ENCODE results near the gene ZSWIM4.
A peak's percentile ranks its signal among the peaks of the same experiment; 100 is the strongest.

ZSWIM4 gene

GRCh38 chr19:13873834-13874515 lies 78.7 kb downstream of the ZSWIM4 start:
- no peak for DNase-seq (ENCODE audit: low read depth)
- H3K4me3 ChIP-seq (ENCODE audit: low read length): no peak overlapping the region
- TF ChIP-seq, protein P1, sequence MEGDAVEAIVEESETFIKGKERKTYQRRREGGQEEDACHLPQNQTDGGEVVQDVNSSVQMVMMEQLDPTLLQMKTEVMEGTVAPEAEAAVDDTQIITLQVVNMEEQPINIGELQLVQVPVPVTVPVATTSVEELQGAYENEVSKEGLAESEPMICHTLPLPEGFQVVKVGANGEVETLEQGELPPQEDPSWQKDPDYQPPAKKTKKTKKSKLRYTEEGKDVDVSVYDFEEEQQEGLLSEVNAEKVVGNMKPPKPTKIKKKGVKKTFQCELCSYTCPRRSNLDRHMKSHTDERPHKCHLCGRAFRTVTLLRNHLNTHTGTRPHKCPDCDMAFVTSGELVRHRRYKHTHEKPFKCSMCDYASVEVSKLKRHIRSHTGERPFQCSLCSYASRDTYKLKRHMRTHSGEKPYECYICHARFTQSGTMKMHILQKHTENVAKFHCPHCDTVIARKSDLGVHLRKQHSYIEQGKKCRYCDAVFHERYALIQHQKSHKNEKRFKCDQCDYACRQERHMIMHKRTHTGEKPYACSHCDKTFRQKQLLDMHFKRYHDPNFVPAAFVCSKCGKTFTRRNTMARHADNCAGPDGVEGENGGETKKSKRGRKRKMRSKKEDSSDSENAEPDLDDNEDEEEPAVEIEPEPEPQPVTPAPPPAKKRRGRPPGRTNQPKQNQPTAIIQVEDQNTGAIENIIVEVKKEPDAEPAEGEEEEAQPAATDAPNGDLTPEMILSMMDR (conservative IDR thresholded peaks at IDR 0.05; ENCODE audit: low read depth, low read length): no peak

DNA sequence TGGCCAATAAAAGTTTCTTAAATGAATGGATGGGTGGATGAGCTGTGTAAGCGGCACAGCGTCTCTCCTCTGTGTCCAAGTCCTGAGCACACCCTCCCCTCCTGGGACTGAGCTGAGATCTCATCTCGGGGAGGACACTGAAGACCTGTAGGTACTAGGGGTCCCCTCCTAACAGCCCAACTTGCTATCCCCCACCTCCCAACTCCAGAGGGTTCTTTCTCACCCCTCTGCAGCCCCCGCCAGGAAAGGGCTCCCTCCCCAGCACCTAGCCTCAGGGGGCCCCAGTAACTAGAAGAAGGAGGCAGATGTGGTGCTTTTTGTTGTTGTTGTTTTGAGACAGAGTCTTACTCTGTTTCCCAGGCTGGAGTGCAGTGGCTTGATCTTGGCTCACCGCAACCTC lies 80.6 kb downstream of the ZSWIM4 start:
- no peak overlapping the region for H3K4me3 ChIP-seq (ENCODE audit: low read length)
- TF ChIP-seq, protein P1 (conservative IDR thresholded peaks at IDR 0.05; ENCODE audit: low read depth, low read length): no peak
- DNase-seq (ENCODE audit: low read depth): no peak

- no peak for DNase-seq (ENCODE audit: low read depth)
- no peak within 1 kb of the TSS for H3K4me3 ChIP-seq (ENCODE audit: low read length)
- TF ChIP-seq, protein P1 (conservative IDR thresholded peaks at IDR 0.05; ENCODE audit: low read depth, low read length): no peak
Observed at GRCh38 chr19:13876834-13877233, 81.6 kb downstream of the ZSWIM4 start, which contains the start of gene NANOS3. NANOS3 (plus strand) TSS chr19:13877134; CDS start chr19:13877249, 115 bp downstream.

DNA sequence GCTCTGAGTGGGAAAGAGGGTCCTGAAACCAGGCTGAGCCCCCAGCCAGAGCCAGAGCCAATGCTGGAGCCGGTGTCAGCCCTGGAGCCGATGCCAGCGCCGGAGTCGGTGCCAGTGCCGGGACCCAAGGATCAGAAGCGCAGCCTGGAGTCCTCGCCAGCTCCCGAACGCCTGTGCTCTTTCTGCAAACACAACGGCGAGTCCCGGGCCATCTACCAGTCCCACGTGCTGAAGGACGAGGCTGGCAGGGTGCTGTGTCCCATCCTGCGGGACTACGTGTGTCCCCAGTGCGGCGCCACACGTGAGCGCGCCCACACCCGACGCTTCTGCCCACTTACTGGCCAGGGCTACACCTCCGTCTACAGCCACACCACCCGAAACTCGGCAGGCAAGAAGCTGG lies 82.1 kb downstream of the ZSWIM4 start:
- no peak overlapping the region for H3K4me3 ChIP-seq (ENCODE audit: low read length)
- DNase-seq (ENCODE audit: low read depth): no peak
- TF ChIP-seq, protein P1 (conservative IDR thresholded peaks at IDR 0.05; ENCODE audit: low read depth, low read length): no peak

DNA sequence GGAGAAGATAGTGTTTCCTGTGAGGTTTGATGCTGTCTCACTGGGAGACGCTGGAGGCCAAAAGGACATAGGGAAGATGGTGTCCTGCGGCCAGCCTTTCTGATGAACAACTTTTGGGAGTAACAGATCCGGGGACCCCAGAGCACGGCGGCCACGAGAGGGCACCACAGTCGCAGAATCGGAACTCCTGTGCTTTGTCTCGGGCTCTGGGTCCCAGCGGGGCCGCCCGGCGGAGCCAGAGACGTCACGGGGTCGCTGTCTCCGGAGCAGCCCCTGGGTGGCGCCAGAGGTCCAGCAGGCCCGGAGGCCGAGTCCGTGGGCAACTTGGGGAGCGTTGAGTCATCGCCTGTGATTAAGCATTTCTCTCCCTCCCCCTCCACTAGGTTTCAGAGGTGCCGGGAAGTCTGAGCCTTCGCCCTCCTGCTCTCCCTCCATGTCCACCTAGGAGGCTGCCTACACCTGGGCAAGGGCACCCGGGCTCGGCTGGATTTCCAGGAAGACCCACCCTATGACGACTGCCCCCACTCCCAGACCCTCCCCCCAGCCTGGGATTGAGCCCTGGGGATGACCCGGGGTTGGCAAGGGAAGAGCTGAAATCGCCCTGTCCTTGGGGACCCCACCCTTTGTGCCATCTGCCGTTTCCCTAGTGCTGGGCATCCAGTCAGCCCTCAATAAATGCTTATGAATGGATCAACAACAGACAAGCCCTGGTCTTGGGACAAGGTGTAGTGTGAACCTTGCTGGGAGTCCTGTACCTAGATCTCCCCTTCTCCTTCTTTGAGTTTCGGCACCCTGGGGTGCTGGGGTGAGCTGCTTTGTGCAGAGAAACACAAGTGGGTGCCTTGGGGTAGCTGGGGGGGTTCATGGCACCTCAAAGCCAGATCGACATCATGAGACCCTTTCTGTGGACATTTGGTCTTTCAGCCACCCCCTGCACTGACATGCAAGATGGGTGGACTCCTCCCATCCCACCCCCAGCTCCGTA lies 85.1 kb downstream of the ZSWIM4 start:
- peak; percentile 72 for DNase-seq (ENCODE audit: low read depth)
- TF ChIP-seq, protein P1 (conservative IDR thresholded peaks at IDR 0.05; ENCODE audit: low read depth, low read length): peak; percentile 95
- H3K4me3 ChIP-seq (ENCODE audit: low read length): peak overlapping the region; percentile 29

DNA sequence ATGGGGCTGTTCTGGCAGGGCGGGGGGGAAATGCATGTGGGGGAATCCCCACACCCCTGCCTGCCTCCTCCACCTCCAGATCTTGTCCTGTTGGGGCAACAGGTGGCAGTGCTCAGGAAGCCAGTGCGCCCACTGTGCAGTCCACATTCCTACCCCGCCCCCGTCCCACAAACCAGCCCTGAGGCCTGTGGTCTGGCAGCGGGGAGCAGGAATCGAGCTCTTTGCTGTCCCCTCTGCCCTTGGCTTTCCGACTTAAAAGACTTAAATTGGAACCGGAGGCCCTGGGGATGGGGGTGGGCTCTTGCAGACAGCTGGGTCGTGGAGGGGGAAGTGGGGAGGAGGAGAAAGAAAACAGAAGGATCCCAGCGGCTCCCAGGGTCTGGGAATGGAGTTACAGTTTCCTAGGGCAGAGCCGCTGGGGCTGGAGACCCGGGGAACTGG lies 86.0 kb downstream of the ZSWIM4 start:
- H3K4me3 ChIP-seq (ENCODE audit: low read length): no peak overlapping the region
- no peak for DNase-seq (ENCODE audit: low read depth)
- TF ChIP-seq, protein P1 (conservative IDR thresholded peaks at IDR 0.05; ENCODE audit: low read depth, low read length): no peak
